Activated naive CD4-positive, alpha-beta T cell treated with anti-CD3 and anti-CD28 coated beads, Interleukin-2, amount 50 U/mL, for 24 hours (primary cell): Measurements from ENCODE around the gene SURF1.

Source experiments
- H3K27ac Mint-ChIP-seq: one replicate; pipeline ENCODE4 v1.8.0; 2021; ENCODE audit warnings: mild to moderate bottlenecking, mixed read lengths
- H3K27me3 Mint-ChIP-seq: one replicate; pipeline ENCODE4 v1.8.0; 2021; ENCODE audit warnings: mixed read lengths
- H3K36me3 Mint-ChIP-seq: one replicate; pipeline ENCODE4 v1.8.0; 2021; ENCODE audit warnings: mixed read lengths
- H3K4me1 Mint-ChIP-seq: one replicate; pipeline ENCODE4 v1.8.0; 2021; ENCODE audit warnings: mixed read lengths
- H3K4me3 Mint-ChIP-seq: one replicate; pipeline ENCODE4 v1.8.0; 2021; ENCODE audit warnings: mild to moderate bottlenecking, mixed read lengths
- H3K9me3 Mint-ChIP-seq: one replicate; pipeline ENCODE4 v1.8.0; 2021; ENCODE audit warnings: mixed read lengths

Gene SURF1

DNA sequence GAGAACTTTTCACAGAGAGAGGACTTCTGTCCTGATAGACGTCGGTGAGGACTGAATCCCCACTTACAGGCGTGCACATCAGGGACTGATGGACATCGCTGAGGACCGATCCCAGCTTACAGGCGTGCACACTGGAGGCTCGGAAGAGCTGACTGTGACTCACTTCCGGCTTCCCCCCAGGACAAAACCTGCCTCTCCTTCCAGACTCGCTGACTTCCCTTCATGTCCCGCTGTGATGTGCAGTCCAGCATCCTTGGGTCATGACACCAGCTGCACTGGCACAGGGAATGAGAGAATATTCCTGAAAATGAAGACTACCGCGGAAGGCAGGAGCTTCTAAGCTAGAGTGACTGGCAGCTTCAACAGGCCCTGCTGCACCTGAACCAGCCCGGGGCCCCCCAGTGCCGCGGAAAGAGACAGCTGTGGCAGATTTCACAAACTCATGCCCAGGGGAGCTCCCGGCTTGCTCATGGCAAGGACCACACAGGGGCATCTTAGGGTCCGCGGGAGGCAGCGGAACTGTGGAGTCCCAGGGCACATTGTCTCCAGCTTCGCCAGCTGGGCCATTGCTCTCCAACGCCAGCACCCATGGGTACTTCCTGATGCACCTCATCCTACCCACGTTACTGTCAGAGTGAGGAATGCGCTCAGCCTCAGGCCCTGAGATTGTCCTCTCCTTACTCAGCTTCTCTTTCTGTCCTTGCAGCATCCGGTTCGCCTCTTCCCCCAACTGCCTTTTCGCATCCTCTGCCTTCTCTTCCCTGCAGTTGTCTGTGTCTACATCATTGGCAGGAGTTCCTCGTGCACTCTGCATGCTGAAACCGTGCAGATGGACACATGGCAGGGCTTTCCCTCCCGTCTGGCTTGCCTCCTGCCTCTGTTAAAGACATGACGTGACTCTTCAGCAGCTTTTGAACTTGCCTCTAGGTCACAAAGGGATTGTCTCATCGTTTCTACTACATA is 49.8 kb downstream of the SURF1 start:
- H3K4me1 Mint-ChIP-seq, result no peaks in the 10 kb centered on the region
- H3K9me3 Mint-ChIP-seq, result no peaks in the 10 kb centered on the region
- H3K4me3 Mint-ChIP-seq, result no peak overlapping the region
- no peak overlapping the region for H3K27ac Mint-ChIP-seq
- H3K27me3 Mint-ChIP-seq, result peaks cover 8% of the 10 kb centered on the region
- peaks cover 3% of the 10 kb centered on the region for H3K36me3 Mint-ChIP-seq

DNA sequence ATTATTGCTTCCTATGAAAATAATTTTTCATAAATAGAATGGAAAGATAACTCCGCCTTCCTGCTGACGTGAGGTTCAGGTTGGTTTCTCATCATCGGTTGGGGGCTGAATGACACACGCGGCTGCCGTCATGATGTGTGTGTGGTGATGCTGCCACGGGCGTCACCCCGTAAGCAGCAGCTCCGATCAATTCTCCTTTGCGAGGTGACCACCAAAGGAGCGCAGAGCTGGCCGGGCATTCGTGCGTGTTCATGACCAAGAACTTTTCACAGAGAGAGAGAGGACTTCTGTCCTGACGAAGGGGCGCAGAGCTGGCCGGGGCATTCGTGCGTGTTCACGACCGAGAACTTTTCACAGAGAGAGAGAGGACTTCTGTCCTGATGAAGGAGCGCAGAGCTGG is 50.6 kb downstream of the SURF1 start:
- Mint-ChIP-seq H3K36me3 (peaks cover 3% of the 10 kb centered on the region), H3K9me3 (no peaks in the 10 kb centered on the region), H3K4me1 (no peaks in the 10 kb centered on the region), H3K4me3 (no peak overlapping the region), H3K27ac (no peak overlapping the region), H3K27me3 (peaks cover 8% of the 10 kb centered on the region)

DNA sequence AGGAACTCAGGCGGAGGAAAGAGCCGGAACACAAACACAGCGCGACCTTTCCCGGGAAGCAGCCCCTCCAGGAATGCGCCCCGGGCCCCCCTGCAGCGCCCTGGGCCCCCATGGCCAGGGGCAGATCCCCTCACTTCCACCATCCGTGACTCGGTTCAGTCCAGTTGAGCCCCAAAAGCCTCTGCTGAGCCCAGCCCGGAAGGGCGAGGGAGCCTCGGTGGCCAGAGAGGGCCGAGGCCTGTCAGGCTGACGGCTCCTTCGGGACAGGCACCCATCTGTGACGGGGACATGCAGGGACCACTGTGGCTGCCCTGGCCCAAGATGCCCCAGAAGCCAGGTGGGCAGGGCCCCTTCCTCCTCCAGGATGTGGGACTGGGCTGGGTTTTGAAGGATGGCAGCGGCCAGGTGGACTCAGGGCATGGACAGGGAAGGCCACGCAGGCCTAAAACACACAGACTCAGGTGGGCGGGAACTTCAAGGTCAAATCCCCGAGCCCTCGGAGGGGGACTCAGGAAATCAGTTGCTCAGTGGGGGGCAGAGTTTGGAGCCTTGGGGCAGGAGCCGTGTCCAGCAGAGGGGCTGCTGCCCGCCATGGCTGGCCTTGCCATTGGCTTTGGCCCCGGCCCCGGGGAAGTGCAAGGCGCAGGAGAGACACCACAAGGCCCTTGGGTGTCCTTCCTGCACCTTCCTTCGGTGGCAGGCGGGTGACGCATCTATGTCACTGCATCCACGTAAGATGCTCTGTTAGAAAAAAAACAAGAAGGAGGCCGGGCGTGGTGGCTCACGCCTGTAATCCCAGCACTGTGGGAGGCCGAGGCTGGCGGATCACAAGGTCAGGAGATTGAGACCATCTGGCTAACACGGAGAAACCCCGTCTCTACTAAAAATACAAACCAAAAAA is 51.6 kb downstream of the SURF1 start:
- no peak overlapping the region for H3K27ac Mint-ChIP-seq
- no peaks in the 10 kb centered on the region for H3K4me1 Mint-ChIP-seq
- peaks cover 6% of the 10 kb centered on the region for H3K27me3 Mint-ChIP-seq
- no peak overlapping the region for H3K4me3 Mint-ChIP-seq
- no peaks in the 10 kb centered on the region for H3K9me3 Mint-ChIP-seq
- H3K36me3 Mint-ChIP-seq, result peaks cover 2% of the 10 kb centered on the region

DNA sequence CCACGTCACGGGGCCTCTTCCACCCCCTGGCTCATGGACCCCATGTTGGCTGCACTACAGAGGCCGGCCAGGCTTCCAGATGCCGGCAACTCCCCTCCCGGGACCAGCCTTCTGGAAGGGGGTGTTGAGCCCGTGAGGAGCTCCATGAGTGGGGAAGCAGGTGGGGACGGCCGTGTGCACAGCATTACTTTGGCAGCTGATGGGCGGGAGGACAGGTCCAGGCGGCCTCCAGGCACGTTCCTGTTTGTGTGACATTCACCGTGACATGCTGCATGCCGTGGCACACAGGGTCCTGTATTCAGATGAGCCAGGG is 52.2 kb downstream of the SURF1 start:
- Mint-ChIP-seq H3K27ac (no peak overlapping the region), H3K9me3 (no peaks in the 10 kb centered on the region), H3K36me3 (no peaks in the 10 kb centered on the region), H3K27me3 (no peaks in the 10 kb centered on the region), H3K4me3 (no peak overlapping the region), H3K4me1 (no peaks in the 10 kb centered on the region)

DNA sequence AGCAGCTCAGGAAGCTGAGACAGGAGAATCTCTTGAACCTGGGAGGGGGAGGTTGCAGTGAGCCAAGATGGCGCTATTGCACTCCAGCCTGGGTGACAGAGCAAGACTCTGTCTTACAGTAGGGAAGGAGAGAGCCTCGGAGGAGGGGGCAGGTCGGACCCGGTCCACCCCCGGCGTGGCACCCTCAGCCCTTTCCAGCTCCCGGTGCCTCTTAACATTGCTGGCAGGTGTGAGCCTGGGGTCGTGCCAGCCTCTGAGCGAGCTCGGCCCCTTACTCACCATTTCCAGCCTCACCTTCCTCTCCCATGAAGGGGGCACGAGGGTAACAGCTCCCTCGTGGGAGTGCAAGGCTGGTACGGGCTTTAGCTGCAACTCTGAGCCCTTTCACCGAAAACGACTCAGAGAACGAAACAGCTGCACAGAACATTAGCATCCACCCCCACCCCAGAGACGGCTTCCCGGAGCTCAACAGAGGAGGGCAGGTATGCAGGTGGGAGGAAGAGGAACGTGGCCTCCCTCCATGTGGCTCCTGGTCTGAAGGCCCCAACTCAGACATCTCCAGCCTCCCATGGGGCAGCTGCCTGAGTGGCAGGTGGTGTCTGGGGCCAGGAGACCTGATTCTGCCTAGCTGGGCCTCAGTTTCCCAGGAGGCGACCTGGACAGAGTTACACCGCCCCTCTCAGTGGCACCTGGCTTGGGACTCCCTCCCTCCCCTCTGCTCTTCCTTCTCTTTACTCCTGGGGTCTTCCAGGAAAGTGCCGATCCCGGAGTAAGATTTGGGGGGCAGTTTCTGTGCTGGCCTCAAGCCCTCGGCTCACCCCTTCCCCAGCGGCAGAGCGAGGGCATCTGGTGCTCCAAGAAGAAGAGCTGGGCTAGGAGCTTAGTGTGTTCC is 52.8 kb downstream of the SURF1 start:
- H3K27ac Mint-ChIP-seq, result no peak overlapping the region
- no peaks in the 10 kb centered on the region for H3K27me3 Mint-ChIP-seq
- H3K4me3 Mint-ChIP-seq, result no peak overlapping the region
- H3K4me1 Mint-ChIP-seq, result no peaks in the 10 kb centered on the region
- H3K36me3 Mint-ChIP-seq, result no peaks in the 10 kb centered on the region
- H3K9me3 Mint-ChIP-seq, result no peaks in the 10 kb centered on the region
